Measurements from ENCODE around the gene ADAMTSL2.

DNA sequence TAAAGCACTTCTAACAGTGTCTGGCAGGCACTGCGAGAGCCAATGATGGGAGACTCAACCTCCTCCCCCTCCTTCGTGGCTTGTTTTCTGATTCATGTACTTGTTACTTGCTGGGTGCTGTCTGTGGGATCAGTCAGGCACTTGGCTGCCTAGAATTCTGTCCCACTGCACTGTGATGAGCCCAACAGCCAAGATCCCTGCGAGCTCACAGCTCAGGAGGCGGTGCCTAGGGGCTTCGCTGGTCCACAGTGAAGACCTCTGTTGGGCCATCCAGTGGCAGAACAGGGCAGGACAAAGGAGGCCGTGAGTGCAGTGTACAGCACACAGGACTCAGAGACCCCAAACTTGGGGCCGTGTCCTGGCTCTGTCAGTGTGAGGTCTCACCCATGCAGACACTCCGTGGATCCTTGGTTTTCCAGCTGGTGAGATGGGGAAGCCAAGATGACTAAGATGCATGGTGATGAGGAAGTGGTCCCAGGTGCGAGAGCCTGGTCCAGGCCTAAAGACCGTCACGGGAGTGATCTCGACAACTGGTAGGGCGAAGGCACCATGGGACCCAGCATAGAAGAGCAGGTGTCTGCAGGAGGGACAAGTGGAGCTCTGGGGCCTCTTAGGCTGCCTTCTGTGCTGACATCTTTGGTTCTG is 29.2 kb upstream of the ADAMTSL2 start:
- TF ChIP-seq, protein P1, sequence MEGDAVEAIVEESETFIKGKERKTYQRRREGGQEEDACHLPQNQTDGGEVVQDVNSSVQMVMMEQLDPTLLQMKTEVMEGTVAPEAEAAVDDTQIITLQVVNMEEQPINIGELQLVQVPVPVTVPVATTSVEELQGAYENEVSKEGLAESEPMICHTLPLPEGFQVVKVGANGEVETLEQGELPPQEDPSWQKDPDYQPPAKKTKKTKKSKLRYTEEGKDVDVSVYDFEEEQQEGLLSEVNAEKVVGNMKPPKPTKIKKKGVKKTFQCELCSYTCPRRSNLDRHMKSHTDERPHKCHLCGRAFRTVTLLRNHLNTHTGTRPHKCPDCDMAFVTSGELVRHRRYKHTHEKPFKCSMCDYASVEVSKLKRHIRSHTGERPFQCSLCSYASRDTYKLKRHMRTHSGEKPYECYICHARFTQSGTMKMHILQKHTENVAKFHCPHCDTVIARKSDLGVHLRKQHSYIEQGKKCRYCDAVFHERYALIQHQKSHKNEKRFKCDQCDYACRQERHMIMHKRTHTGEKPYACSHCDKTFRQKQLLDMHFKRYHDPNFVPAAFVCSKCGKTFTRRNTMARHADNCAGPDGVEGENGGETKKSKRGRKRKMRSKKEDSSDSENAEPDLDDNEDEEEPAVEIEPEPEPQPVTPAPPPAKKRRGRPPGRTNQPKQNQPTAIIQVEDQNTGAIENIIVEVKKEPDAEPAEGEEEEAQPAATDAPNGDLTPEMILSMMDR (IDR thresholded peaks at IDR 0.05), result no peak
- no peak for TF ChIP-seq POLR2A (IDR thresholded peaks at IDR 0.05)

All from tibial nerve (tissue), 3 donors.